IMR-90 (cell line): Measurements from ENCODE around the gene SPTB.

Experiments
- BHLHE40 ChIP-seq: fragments of 150-350 bp; IDR thresholded peaks from 2 replicates; pipeline ENCODE4 v1.6.1; 2016; ENCODE audit warnings: mild to moderate bottlenecking, low read depth, low read length
- CTCF ChIP-seq: conservative IDR thresholded peaks from 2 replicates; pipeline ENCODE4 v1.5.1; 2012; ENCODE audit warnings: mild to moderate bottlenecking, low read depth, low read length, improper control_type of control experiment
- ELK1 ChIP-seq: fragments of 150-350 bp; IDR thresholded peaks from 2 replicates; pipeline ENCODE4 v1.6.1; 2016; ENCODE audit warnings: low read depth, mild to moderate bottlenecking, low read length, moderate library complexity, borderline replicate concordance
- MAZ ChIP-seq: IDR thresholded peaks from 2 replicates; pipeline ENCODE4 v1.6.1; 2012; ENCODE audit warnings: low read depth, mild to moderate bottlenecking, low read length, improper control_type of control experiment, moderate library complexity, borderline replicate concordance
- MXI1 ChIP-seq: IDR thresholded peaks from 2 replicates; pipeline ENCODE4 v1.6.1; 2012; ENCODE audit warnings: low read depth, mild to moderate bottlenecking, low read length, moderate library complexity, borderline replicate concordance
- POLR2A ChIP-seq: IDR thresholded peaks from 2 replicates; pipeline ENCODE4 v1.6.1; 2012; ENCODE audit warnings: mild to moderate bottlenecking, low read depth, low read length
- RAD21 ChIP-seq: IDR thresholded peaks from 2 replicates; pipeline ENCODE4 v1.6.1; 2012; ENCODE audit warnings: low read length, improper control_type of control experiment
- RFX5 ChIP-seq: IDR thresholded peaks from 2 replicates; pipeline ENCODE4 v1.8.0; 2012; ENCODE audit warnings: low read depth, mild to moderate bottlenecking, low read length, moderate library complexity

DNA sequence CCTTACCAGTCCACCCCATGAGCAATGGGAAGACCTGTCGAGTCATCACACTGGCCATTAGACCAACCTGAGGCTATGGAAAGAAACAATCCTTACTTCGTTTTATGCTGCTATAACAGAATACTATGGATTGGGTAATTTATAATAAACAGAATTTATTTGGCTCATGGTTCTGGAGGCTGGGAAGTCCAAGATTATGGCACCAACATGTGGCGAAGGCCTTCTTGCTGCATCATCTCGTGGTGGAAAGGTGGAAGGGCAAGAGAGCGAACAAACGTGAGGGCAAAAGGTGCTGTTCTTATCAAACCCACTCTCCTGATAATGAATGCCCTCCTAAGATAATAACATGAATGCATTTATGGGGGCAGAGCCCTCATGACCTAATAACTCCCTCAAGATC lies 9.6 kb upstream of the SPTB start:
- TF ChIP-seq BHLHE40 (no peak), CTCF (no peak), MAZ (no peak), RAD21 (no peak), ELK1 (no peak), POLR2A (no peak), RFX5 (no peak), MXI1 (no peak)
